H9 (cell line): ENCODE results near the gene TMEM52B. TPM values are rescaled to one million over a fixed set of nuclear protein-coding genes. Genes with fewer than 3 reads are reported as not detected.

ENCODE experiments used
- DNase-seq: peaks from one replicate; pipeline ENCODE4 v3.0.0-alpha.2; 2017
- H2AFZ ChIP-seq: one replicate; pipeline ENCODE4 v1.6.1; 2013; ENCODE audit warnings: mild to moderate bottlenecking, low read length, control low read depth, moderate library complexity
- H2AK5ac ChIP-seq: 2 replicates; pipeline ENCODE4 v1.6.1; 2013; ENCODE audit warnings: low read length, control low read depth, mixed read lengths; ENCODE audit not compliant: insufficient read length
- H2BK120ac ChIP-seq: one replicate; pipeline ENCODE4 v1.6.1; 2013; ENCODE audit warnings: low read depth, mild to moderate bottlenecking, low read length, control low read depth, inconsistent platforms; ENCODE audit not compliant: poor library complexity, severe bottlenecking
- H2BK12ac ChIP-seq: 2 replicates; pipeline ENCODE4 v1.6.1; 2013; ENCODE audit warnings: low read length, control low read depth, mixed read lengths, low read depth; ENCODE audit not compliant: insufficient read length
- H2BK15ac ChIP-seq: 2 replicates; pipeline ENCODE4 v1.6.1; 2013; ENCODE audit warnings: low read depth, low read length, control low read depth
- H2BK20ac ChIP-seq: one replicate; pipeline ENCODE4 v1.6.1; 2013; ENCODE audit warnings: low read depth, mild to moderate bottlenecking, low read length, control low read depth, inconsistent platforms; ENCODE audit not compliant: poor library complexity, severe bottlenecking
- H2BK5ac ChIP-seq: 2 replicates; pipeline ENCODE4 v1.6.1; 2013; ENCODE audit warnings: low read length, control low read depth, mixed read lengths; ENCODE audit not compliant: insufficient read length
- H3K14ac ChIP-seq: 2 replicates; pipeline ENCODE4 v1.6.1; 2013; ENCODE audit warnings: low read length, control low read depth; ENCODE audit not compliant: insufficient read depth
- H3K18ac ChIP-seq: 2 replicates; pipeline ENCODE4 v1.6.1; 2013; ENCODE audit warnings: low read depth, mild to moderate bottlenecking, mixed read lengths, low read length, control low read depth; ENCODE audit not compliant: insufficient read length
- H3K23ac ChIP-seq: 2 replicates; pipeline ENCODE4 v1.6.1; 2013; ENCODE audit warnings: low read length, control low read depth, mixed read lengths, low read depth; ENCODE audit not compliant: insufficient read length
- H3K23me2 ChIP-seq: 2 replicates; pipeline ENCODE4 v1.6.1; 2013; ENCODE audit warnings: low read depth, mild to moderate bottlenecking, mixed read lengths, low read length, control low read depth; ENCODE audit not compliant: insufficient read length, poor library complexity, severe bottlenecking
- H3K27ac ChIP-seq: 2 replicates; pipeline ENCODE4 v1.5.1; 2013; ENCODE audit warnings: low read length, control low read depth, mixed read lengths, low read depth; ENCODE audit not compliant: insufficient read length
- H3K27me3 ChIP-seq: 2 replicates; pipeline ENCODE4 v1.6.1; 2013; ENCODE audit warnings: low read length, control low read depth, inconsistent platforms; ENCODE audit not compliant: insufficient read depth
- H3K4ac ChIP-seq: 2 replicates; pipeline ENCODE4 v1.6.1; 2013; ENCODE audit warnings: low read depth, mild to moderate bottlenecking, control low read depth, inconsistent platforms, low read length, moderate library complexity
- H3K4me1 ChIP-seq: 2 replicates; pipeline ENCODE4 v1.6.1; 2013; ENCODE audit warnings: low read length, control low read depth, inconsistent platforms; ENCODE audit not compliant: insufficient read depth
- H3K4me2 ChIP-seq: 2 replicates; pipeline ENCODE4 v1.6.1; 2013; ENCODE audit warnings: low read length, control low read depth, mixed read lengths; ENCODE audit not compliant: insufficient read length, insufficient read depth
- H3K56ac ChIP-seq: 2 replicates; pipeline ENCODE4 v1.6.1; 2013; ENCODE audit warnings: low read depth, mild to moderate bottlenecking, mixed read lengths, low read length, control low read depth; ENCODE audit not compliant: insufficient read length
- H3K79me1 ChIP-seq: 2 replicates; pipeline ENCODE4 v1.6.1; 2013; ENCODE audit warnings: low read depth, mild to moderate bottlenecking, moderate library complexity, low read length, control low read depth, inconsistent platforms; ENCODE audit not compliant: insufficient read depth, poor library complexity, severe bottlenecking
- H3K79me2 ChIP-seq: 2 replicates; pipeline ENCODE4 v1.6.1; 2013; ENCODE audit warnings: low read length, control low read depth, inconsistent platforms; ENCODE audit not compliant: insufficient read depth
- H3K9ac ChIP-seq: 2 replicates; pipeline ENCODE4 v1.6.1; 2013; ENCODE audit warnings: low read length, control low read depth, mixed read lengths; ENCODE audit not compliant: insufficient read length; ENCODE audit errors: extremely low read depth
- H3K9me3 ChIP-seq: one replicate; pipeline ENCODE4 v1.6.1; 2013; ENCODE audit warnings: low read depth, low read length, inconsistent platforms; ENCODE audit not compliant: control insufficient read depth
- H3T11ph ChIP-seq: one replicate; pipeline ENCODE4 v1.6.1; 2013; ENCODE audit warnings: mild to moderate bottlenecking, low read length, control low read depth, inconsistent platforms
- H4K20me1 ChIP-seq: one replicate; pipeline ENCODE4 v1.6.1; 2013; ENCODE audit not compliant: control insufficient read depth, insufficient read length, insufficient read depth
- H4K5ac ChIP-seq: 2 replicates; pipeline ENCODE4 v1.6.1; 2013; ENCODE audit warnings: low read depth, mild to moderate bottlenecking, mixed read lengths, low read length, control low read depth; ENCODE audit not compliant: insufficient read length
- H4K8ac ChIP-seq: replicated peaks from 2 replicates; pipeline ENCODE4 v1.6.1; 2013; ENCODE audit warnings: low read length, control low read depth, mixed read lengths, low read depth; ENCODE audit not compliant: insufficient read length
- H4K91ac ChIP-seq: 2 replicates; pipeline ENCODE4 v1.6.1; 2013; ENCODE audit warnings: low read depth, mild to moderate bottlenecking, moderate library complexity, mixed read lengths, low read length, control low read depth; ENCODE audit not compliant: insufficient read length
- H3K27ac Mint-ChIP-seq, 3 experiments: 2 replicates in 2 of 3; 3 replicates in 1 of 3; pipeline ENCODE4 v1.8.0; 2020 to 2021; ENCODE audit warnings: mixed read lengths in 3 of 3, mild to moderate bottlenecking in 1 of 3, moderate library complexity in 1 of 3
- H3K27me3 Mint-ChIP-seq: 2 replicates; pipeline ENCODE4 v1.8.0; 2021; ENCODE audit warnings: low read depth, mild to moderate bottlenecking, moderate library complexity, mixed read lengths
- H3K36me3 Mint-ChIP-seq, 3 experiments: 2 replicates in 2 of 3; 3 replicates in 1 of 3; pipeline ENCODE4 v1.8.0; 2020 to 2021; ENCODE audit warnings: low read depth in 3 of 3, mixed read lengths in 3 of 3; ENCODE audit not compliant: insufficient read depth in 1 of 3
- H3K4me1 Mint-ChIP-seq, 2 experiments: 2 replicates each; pipeline ENCODE4 v1.8.0; 2020; ENCODE audit warnings: mixed read lengths in 2 of 2
- H3K4me3 Mint-ChIP-seq, 2 experiments: 2 replicates in 1 of 2; 3 replicates in 1 of 2; pipeline ENCODE4 v1.8.0; 2020 to 2021; ENCODE audit warnings: mild to moderate bottlenecking in 2 of 2, mixed read lengths in 2 of 2, moderate library complexity in 1 of 2
- H3K9me3 Mint-ChIP-seq, 2 experiments: 2 replicates in 1 of 2; 3 replicates in 1 of 2; pipeline ENCODE4 v1.8.0; 2020; ENCODE audit warnings: mild to moderate bottlenecking in 2 of 2, mixed read lengths in 2 of 2, moderate library complexity in 1 of 2
- WGBS: extraction: QIAGEN DNeasy Blood & Tissue Kit; methylation state at CpG from one replicate; pipeline ENCODE4 v1.1.7; 2013; ENCODE audit warnings: missing lambda C conversion rate, low lambda C conversion rate, mixed read lengths; ENCODE audit not compliant: insufficient read length; ENCODE audit errors: extremely low coverage; 5-methylcytosine and 5-hydroxymethylcytosine counted together
- total RNA-seq: library from RNA; stranded (reverse); gene quantifications from 2 replicates; pipeline ENCODE4 v1.2.1, GENCODE V29; 2021
- TF ChIP-seq, protein P1 (sequence below): fragments of 200-600 bp; sonication (generic); conservative IDR thresholded peaks from 3 replicates; pipeline ENCODE4 v1.8.0; 2021; ENCODE audit warnings: antibody characterized with exemption, mild to moderate bottlenecking

TMEM52B gene
- total RNA-seq, 1 experiment from 2014 or later = not detected

DNA sequence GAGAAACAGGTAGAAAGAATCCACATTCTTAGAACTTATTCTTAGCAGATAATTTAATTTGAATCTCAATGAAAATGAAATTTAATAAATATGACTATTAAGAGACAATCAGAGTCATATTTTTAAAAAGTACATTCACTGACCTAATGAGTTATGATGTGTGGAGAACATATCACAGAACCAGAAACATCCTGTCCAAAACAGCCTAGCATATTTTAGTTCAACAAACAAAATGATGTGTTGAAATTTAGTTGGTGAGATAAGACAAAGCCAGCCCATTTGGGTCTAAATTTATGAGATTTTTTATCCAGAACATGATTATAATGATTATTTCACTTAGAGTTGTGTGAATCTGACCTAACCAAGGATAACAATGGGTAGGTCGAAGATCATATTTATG is 59.7 kb downstream of the TMEM52B start:
- H3K79me2 ChIP-seq = no peaks in the 10 kb centered on the region
- WGBS = no CpG with 5 or more reads among the region's 1 CpG
- H2BK15ac ChIP-seq = no peak overlapping the region
- no peaks in the 10 kb centered on the region for H3K4me1 ChIP-seq
- no peak overlapping the region for H2AK5ac ChIP-seq
- H3K4me3 Mint-ChIP-seq = no peak overlapping the region
- H4K5ac ChIP-seq = no peak overlapping the region
- H3K27me3 Mint-ChIP-seq = no peaks in the 10 kb centered on the region; the same call in 1 of the 2 replicates
- peaks cover 7% of the 10 kb centered on the region for H3K9me3 ChIP-seq
- no peak overlapping the region for H4K91ac ChIP-seq
- H3K9ac ChIP-seq = no peak overlapping the region
- peaks cover 29 to 33% of the 10 kb centered on the region in 2 experiments for H3K9me3 Mint-ChIP-seq
- peaks cover 11 to 12% of the 10 kb centered on the region in 2 experiments for H3K4me1 Mint-ChIP-seq
- no peak overlapping the region for H3K14ac ChIP-seq
- H3K36me3 Mint-ChIP-seq = peaks cover 13 to 32% (median 15%) of the 10 kb centered on the region in 3 experiments
- no peak overlapping the region for H3K18ac ChIP-seq
- DNase-seq = no peak
- no peak overlapping the region for H4K8ac ChIP-seq
- no peak overlapping the region for H3T11ph ChIP-seq
- no peak overlapping the region for H3K4me2 ChIP-seq
- no peak overlapping the region for H2BK20ac ChIP-seq
- H2BK12ac ChIP-seq = no peak overlapping the region
- H3K27me3 ChIP-seq = no peaks in the 10 kb centered on the region
- H2BK120ac ChIP-seq = no peak overlapping the region
- H3K27ac ChIP-seq = no peak overlapping the region
- no peak overlapping the region for H3K23ac ChIP-seq
- H2BK5ac ChIP-seq = no peak overlapping the region
- H3K23me2 ChIP-seq = no peaks in the 10 kb centered on the region
- TF ChIP-seq, protein P1, sequence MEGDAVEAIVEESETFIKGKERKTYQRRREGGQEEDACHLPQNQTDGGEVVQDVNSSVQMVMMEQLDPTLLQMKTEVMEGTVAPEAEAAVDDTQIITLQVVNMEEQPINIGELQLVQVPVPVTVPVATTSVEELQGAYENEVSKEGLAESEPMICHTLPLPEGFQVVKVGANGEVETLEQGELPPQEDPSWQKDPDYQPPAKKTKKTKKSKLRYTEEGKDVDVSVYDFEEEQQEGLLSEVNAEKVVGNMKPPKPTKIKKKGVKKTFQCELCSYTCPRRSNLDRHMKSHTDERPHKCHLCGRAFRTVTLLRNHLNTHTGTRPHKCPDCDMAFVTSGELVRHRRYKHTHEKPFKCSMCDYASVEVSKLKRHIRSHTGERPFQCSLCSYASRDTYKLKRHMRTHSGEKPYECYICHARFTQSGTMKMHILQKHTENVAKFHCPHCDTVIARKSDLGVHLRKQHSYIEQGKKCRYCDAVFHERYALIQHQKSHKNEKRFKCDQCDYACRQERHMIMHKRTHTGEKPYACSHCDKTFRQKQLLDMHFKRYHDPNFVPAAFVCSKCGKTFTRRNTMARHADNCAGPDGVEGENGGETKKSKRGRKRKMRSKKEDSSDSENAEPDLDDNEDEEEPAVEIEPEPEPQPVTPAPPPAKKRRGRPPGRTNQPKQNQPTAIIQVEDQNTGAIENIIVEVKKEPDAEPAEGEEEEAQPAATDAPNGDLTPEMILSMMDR = no peak
- no peak overlapping the region for H3K4ac ChIP-seq
- H3K27ac Mint-ChIP-seq = no peak overlapping the region
- H3K56ac ChIP-seq = no peak overlapping the region
- no peaks in the 10 kb centered on the region for H4K20me1 ChIP-seq
- H3K79me1 ChIP-seq = no peaks in the 10 kb centered on the region
- no peak overlapping the region for H2AFZ ChIP-seq
